GM23338 (cell line): ENCODE results near the gene WBP11.

Experiments
- CREB1 ChIP-seq: fragments of 250-450 bp; sonication (Bioruptor Pico); IDR thresholded peaks from 2 replicates; pipeline ENCODE4 v1.5.0; 2020; ENCODE audit warnings: low read depth, mild to moderate bottlenecking, moderate library complexity
- ETS1 ChIP-seq: IDR thresholded peaks from 2 replicates; pipeline ENCODE4 v1.6.1; 2016; ENCODE audit warnings: antibody characterized with exemption
- EZH2 ChIP-seq: fragments of 200-600 bp; sonication (generic); IDR thresholded peaks from one replicate; pipeline ENCODE4 v1.8.0; 2017; ENCODE audit warnings: antibody characterized with exemption, mild to moderate bottlenecking, low read depth; ENCODE audit not compliant: unreplicated experiment
- JUNB ChIP-seq: IDR thresholded peaks from one replicate; pipeline ENCODE4 v1.6.1; 2016; ENCODE audit warnings: antibody characterized with exemption; ENCODE audit not compliant: unreplicated experiment
- POLR2AphosphoS5 ChIP-seq: IDR thresholded peaks from 2 replicates; pipeline ENCODE4 v1.6.1; 2016; ENCODE audit warnings: antibody characterized with exemption, low read depth
- TF ChIP-seq, protein P1 (sequence below), 2 experiments: fragments of 200-600 bp in 1 of 2; sonication (generic) in 1 of 2; conservative IDR thresholded peaks; 2 replicates each; pipeline versions ENCODE4 v1.5.1 to v1.6.1; 2016 to 2017; ENCODE audit warnings: antibody characterized with exemption in 2 of 2, low read depth in 2 of 2, mild to moderate bottlenecking in 2 of 2, moderate library complexity in 1 of 2
- TF ChIP-seq, protein P2 (sequence below): IDR thresholded peaks from one replicate; pipeline ENCODE4 v1.6.1; 2018; ENCODE audit warnings: antibody characterized with exemption; ENCODE audit not compliant: unreplicated experiment

DNA sequence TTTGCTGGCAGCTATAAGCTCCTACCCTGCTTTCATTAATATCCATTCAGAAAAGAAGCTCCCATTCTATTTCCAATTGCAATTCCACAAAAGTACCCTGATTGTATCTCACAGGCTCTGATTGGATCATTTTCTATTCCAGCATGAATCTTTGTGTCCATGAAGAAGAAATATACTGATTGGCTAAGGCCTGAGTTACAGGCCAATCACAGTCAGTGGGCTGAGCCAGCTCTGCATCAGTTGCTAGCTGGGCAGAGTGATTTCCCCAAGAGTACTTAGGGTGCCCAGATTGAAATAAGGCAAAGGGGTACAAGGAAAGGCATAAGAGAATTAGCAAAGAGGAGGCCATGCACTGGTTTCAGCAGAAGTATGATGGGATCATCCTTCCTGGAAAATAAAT, 25.6 kb upstream of the WBP11 start:
- TF ChIP-seq, protein P1, sequence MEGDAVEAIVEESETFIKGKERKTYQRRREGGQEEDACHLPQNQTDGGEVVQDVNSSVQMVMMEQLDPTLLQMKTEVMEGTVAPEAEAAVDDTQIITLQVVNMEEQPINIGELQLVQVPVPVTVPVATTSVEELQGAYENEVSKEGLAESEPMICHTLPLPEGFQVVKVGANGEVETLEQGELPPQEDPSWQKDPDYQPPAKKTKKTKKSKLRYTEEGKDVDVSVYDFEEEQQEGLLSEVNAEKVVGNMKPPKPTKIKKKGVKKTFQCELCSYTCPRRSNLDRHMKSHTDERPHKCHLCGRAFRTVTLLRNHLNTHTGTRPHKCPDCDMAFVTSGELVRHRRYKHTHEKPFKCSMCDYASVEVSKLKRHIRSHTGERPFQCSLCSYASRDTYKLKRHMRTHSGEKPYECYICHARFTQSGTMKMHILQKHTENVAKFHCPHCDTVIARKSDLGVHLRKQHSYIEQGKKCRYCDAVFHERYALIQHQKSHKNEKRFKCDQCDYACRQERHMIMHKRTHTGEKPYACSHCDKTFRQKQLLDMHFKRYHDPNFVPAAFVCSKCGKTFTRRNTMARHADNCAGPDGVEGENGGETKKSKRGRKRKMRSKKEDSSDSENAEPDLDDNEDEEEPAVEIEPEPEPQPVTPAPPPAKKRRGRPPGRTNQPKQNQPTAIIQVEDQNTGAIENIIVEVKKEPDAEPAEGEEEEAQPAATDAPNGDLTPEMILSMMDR (conservative IDR thresholded peaks at IDR 0.05; ENCODE audit: low read depth in 2 of 2), result no peak
- no peak for TF ChIP-seq EZH2
- no peak for TF ChIP-seq POLR2AphosphoS5
- no peak for TF ChIP-seq CREB1 (CRISPR knock-in tag)
- TF ChIP-seq ETS1, result no peak
- TF ChIP-seq, protein P2, sequence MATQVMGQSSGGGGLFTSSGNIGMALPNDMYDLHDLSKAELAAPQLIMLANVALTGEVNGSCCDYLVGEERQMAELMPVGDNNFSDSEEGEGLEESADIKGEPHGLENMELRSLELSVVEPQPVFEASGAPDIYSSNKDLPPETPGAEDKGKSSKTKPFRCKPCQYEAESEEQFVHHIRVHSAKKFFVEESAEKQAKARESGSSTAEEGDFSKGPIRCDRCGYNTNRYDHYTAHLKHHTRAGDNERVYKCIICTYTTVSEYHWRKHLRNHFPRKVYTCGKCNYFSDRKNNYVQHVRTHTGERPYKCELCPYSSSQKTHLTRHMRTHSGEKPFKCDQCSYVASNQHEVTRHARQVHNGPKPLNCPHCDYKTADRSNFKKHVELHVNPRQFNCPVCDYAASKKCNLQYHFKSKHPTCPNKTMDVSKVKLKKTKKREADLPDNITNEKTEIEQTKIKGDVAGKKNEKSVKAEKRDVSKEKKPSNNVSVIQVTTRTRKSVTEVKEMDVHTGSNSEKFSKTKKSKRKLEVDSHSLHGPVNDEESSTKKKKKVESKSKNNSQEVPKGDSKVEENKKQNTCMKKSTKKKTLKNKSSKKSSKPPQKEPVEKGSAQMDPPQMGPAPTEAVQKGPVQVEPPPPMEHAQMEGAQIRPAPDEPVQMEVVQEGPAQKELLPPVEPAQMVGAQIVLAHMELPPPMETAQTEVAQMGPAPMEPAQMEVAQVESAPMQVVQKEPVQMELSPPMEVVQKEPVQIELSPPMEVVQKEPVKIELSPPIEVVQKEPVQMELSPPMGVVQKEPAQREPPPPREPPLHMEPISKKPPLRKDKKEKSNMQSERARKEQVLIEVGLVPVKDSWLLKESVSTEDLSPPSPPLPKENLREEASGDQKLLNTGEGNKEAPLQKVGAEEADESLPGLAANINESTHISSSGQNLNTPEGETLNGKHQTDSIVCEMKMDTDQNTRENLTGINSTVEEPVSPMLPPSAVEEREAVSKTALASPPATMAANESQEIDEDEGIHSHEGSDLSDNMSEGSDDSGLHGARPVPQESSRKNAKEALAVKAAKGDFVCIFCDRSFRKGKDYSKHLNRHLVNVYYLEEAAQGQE, result no peak
- no peak for TF ChIP-seq JUNB
